Endothelial cell of umbilical vein (primary cell): ENCODE data around the gene PTGER4.

Source experiments
- CTCF ChIP-seq, 2 donors: IDR thresholded peaks; 1 replicate in 1 of 2; 2 replicates in 1 of 2; pipeline ENCODE4 v1.5.1; 2011; ENCODE audit warnings: low read length in 2 of 2, mild to moderate bottlenecking in 2 of 2, moderate library complexity in 2 of 2, control low read depth in 1 of 2, inconsistent platforms in 1 of 2, low read depth in 1 of 2; ENCODE audit not compliant: insufficient read depth in 1 of 2; ENCODE audit errors: extremely low read depth in 1 of 2
- EZH2 ChIP-seq: IDR thresholded peaks from 2 replicates; pipeline ENCODE4 v1.6.1; 2012; ENCODE audit warnings: borderline replicate concordance, low read depth, mild to moderate bottlenecking, moderate library complexity, low read length, inconsistent platforms; ENCODE audit not compliant: severe bottlenecking
- FOS ChIP-seq: IDR thresholded peaks from 2 replicates; pipeline ENCODE4 v1.6.1; 2011; ENCODE audit warnings: mild to moderate bottlenecking, low read length, moderate library complexity, borderline replicate concordance; ENCODE audit not compliant: insufficient read depth
- POLR2A ChIP-seq: IDR thresholded peaks from 2 replicates; pipeline ENCODE4 v1.6.1; 2012; ENCODE audit warnings: low read depth, mild to moderate bottlenecking, control low read depth, low read length
- POLR2AphosphoS5 ChIP-seq: IDR thresholded peaks from 2 replicates; pipeline ENCODE4 v1.6.1; 2012; ENCODE audit warnings: low read depth, mild to moderate bottlenecking, control low read depth, low read length, moderate library complexity; ENCODE audit not compliant: insufficient read depth

- TF ChIP-seq CTCF (IDR thresholded peaks at IDR 0.05; ENCODE audit: extremely low read depth in 1 of 2, insufficient read depth in 1 of 2, low read depth in 1 of 2, low read length in 2 of 2) (no peak), POLR2A (no peak), POLR2AphosphoS5 (no peak), EZH2 (no peak), FOS (no peak)
Measured at GRCh38 chr5:40687321-40687720, 7.6 kb downstream of the PTGER4 start.
